Vagina (tissue), 2 donors: ENCODE measurements around the gene OSBPL10.

ENCODE experiments used
- CTCF ChIP-seq, 3 experiments: fragments of 450-650 bp in 2 of 3; fragments of 200-600 bp in 1 of 3; sonication (generic) in 1 of 3; IDR thresholded peaks; one replicate each; pipeline ENCODE4 v1.5.1; 2017 to 2019; ENCODE audit warnings: antibody characterized with exemption in 3 of 3, mild to moderate bottlenecking in 2 of 3, moderate library complexity in 2 of 3
- POLR2A ChIP-seq, 2 donors: fragments of 450-650 bp; IDR thresholded peaks; one replicate each; pipeline ENCODE4 v1.6.1; 2017; ENCODE audit warnings: antibody characterized with exemption in 2 of 2, mild to moderate bottlenecking in 2 of 2, moderate library complexity in 2 of 2
- POLR2AphosphoS5 ChIP-seq, 2 donors: sonication (generic); formaldehyde crosslinking; IDR thresholded peaks; one replicate each; pipeline ENCODE4 v1.9.0; 2017; ENCODE audit warnings: antibody characterized with exemption in 2 of 2, mild to moderate bottlenecking in 2 of 2, low read depth in 1 of 2; ENCODE audit not compliant: insufficient read depth in 1 of 2

GRCh38 chr3:31911643-31912042, 69.4 kb downstream of the OSBPL10 start:
- TF ChIP-seq CTCF (IDR thresholded peaks at IDR 0.05) (no peak), POLR2A (IDR thresholded peaks at IDR 0.05) (no peak), POLR2AphosphoS5 (IDR thresholded peaks at IDR 0.05; ENCODE audit: insufficient read depth in 1 of 2, low read depth in 1 of 2) (no peak)
